Erythroblast (primary cell): ENCODE results near the gene CTNND2.
"Not testable (repeated sequence)": the region's sequence is repeated elsewhere in the genome, so short reads cannot be mapped to it uniquely, and the experiment has no call there.

ENCODE experiments used
- DNase-seq, 2 experiments: peaks; one replicate each; lab custom pipeline; 2025; lab: John Stamatoyannopoulos, UW
- GATA1 ChIP-seq: IDR thresholded peaks from 2 replicates; pipeline ENCODE4 v1.6.1; 2011; ENCODE audit warnings: low read depth, mild to moderate bottlenecking, control low read depth, low read length, moderate library complexity
- POLR2A ChIP-seq: IDR thresholded peaks from 2 replicates; pipeline ENCODE4 v1.6.1; 2011; ENCODE audit warnings: mild to moderate bottlenecking, low read length

Gene CTNND2

DNA sequence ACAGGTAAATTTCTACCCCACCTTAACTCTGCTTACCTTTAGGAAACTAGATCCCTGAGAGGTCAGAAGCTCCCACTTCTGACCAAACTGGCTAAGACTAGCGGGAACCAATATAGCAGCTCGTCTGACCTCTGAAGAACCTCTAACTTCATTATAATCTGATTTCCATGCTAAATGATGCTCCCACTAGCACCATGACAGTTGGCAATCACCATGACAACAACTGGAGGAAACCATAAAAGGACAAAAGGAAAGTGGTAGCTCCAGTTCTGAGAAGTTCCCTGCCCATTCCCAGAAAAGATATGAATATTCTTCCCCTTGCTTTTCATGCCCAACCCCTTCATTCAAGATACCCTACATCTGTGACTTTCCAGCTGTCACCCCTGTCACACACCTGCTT, 483.3 kb downstream of the CTNND2 start:
- TF ChIP-seq GATA1 (no peak), POLR2A (no peak)
- DNase-seq, result no peak

DNA sequence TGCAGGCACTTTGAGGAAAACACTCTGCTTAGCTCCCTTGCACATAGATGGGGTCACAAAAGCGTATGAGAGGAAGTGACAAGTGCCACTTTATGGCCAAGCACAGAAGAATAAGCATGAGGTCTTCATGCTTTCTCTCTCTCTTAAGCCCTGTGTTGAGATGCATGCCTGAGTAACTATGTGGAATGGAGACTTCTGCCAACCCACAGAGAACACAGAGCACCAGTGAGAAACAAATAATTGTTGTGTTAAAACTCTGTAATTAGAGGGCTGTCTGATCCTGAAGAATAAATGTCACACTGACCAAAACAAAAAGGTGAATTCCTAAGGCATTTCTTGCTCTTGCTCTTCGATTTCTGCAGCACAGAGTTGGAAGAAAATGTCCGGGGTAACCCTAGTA, 488.5 kb downstream of the CTNND2 start:
- TF ChIP-seq GATA1 (no peak), POLR2A (no peak)
- DNase-seq, result no peak

DNA sequence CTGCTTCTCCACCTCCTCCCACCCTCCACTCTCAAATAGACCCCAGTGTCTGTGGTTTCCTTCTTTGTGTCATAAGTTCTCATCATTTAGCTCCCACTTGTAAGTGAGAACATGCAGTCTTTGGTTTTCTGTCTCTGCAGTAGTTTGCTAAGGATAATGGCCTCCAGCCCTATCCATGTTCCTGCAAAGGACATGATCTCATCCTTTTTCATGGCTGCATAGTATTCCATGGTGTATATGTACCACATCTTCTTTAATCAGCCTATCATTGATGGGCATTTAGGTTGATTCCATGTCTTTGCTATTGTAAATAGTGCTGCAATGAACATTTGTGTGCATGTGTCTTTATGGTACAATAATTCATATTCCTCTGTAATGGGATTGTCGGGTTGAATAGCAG, 489.5 kb downstream of the CTNND2 start:
- DNase-seq, result not testable (repeated sequence)

DNA sequence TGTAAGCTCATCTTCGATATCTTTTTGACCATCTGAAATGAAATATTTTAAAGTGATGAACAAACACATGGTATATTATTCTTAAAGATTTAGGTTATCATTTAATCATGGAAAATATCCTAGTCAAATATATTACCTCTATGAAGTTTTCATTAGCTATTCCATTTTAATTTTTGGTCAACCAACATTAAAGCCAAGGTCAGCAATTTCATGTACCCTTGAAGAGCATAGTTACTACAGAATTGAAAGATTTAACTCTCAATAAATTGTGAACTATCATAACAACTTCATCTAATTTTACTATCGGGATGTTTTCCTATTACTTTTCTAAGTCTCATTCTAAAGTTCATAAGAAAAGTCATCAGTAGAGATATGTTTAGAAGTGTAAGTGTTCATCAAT, 492.6 kb downstream of the CTNND2 start:
- no peak for DNase-seq
- TF ChIP-seq GATA1 (no peak), POLR2A (no peak)

DNA sequence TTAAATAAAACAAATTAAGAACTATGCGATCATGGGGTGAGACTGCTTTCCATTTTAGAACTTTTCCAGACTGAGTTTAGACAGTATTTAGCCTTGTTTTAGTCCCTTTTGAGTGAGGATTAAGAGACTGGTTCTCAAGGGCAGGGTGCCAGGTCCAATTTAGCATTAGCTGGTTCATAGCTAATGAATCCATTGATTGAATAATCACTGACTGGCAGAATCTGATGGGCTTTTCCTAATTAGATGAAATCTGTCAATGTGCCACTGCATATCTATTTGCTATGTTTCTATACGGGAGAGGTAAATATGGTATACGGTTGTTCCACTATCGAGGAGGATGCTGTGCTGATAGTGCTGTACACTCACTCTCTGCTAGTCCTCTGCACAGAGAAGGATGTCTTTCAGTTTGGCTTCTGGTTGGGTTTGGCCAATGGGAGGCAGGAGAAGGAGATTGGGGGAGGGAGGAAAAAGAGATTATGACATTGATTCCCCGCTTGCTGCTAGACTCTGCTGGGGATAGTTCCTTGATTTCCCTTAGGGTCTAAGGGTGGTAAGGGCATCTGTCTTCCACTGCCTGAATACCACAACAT, 496.6 kb downstream of the CTNND2 start:
- no peak for DNase-seq
- no peak for TF ChIP-seq POLR2A
- no peak for TF ChIP-seq GATA1

DNA sequence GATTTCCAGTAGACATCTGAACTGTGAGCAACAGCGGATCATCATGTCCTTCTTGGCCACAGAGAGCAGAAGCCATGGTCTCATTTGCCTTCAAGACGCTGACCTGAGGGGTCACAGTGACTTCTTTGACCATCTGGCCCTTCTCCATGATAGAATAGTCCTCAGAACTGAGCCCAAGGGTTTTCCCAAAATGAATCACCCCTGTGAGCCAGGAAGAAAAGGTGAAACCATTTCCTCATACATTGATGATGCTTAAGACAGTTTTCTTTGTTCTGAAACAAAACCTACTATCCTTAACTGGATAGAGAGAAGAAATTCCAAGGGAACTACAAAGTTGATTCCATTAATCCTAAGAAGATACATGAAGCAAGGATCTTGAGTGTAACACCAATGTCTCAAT, 503.9 kb downstream of the CTNND2 start:
- DNase-seq, result no peak

DNA sequence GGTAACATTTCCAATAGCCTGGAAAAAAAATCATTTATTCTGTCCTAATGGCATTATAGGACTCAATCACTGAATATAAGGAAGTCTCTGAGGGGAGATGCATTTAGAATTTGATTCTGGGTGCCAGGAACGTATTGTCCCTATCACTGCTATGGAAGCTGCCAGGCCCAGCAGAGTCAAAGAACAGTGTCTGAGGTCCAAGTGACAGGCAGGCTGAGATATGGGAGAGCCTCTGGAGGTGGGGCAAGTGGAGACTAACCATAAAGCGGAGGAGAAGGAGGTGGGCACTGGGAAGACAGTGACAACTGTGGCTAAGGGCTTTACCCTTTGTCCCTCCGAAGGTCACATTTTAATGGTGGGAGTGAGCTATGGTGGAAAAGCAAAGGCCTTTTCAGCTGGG, 505.5 kb downstream of the CTNND2 start:
- TF ChIP-seq GATA1 (no peak), POLR2A (no peak)
- DNase-seq, result no peak

More for the DNA sequence above, 503.9 kb downstream of the CTNND2 start:
- TF ChIP-seq GATA1 (no peak), POLR2A (no peak)

DNA sequence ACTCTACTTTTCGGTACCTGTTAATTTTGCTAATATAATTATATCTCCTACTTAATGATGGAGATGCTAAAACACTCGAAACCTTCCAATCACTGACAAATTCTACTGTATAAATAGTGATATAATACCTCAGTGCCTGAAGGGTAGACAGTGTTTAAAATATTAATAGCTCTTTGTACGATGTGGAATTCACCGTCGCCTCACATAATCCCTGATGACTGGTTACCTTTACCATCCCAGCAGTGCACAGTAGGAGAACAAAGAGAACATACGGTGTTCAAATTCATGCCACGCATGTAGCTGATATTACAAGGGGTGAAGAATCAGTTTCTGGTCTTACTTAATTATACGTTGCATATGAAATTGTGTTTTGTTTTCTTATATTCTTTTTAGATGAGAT, 506.7 kb downstream of the CTNND2 start:
- DNase-seq, result no peak
- no peak for TF ChIP-seq POLR2A
- TF ChIP-seq GATA1, result no peak

DNA sequence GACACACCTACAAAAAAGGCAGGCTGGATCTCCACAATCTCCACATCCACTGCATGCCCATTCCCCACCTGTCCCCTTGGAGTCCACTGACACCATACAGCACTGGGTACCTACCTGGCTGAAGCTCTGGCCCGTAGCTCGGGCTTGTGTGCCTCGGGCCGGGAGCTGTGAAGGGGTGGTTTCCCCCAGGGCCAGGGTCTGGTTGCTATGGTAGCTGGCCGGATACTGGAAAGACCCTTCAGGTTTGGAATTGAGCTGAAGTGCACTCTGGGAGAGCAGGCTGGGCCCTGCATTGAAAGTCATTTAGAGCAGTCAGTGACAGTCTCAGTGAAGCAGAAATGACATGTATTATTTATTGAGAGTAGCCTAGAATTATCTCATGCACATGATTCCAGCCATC, 507.3 kb downstream of the CTNND2 start:
- DNase-seq, result no peak

DNA sequence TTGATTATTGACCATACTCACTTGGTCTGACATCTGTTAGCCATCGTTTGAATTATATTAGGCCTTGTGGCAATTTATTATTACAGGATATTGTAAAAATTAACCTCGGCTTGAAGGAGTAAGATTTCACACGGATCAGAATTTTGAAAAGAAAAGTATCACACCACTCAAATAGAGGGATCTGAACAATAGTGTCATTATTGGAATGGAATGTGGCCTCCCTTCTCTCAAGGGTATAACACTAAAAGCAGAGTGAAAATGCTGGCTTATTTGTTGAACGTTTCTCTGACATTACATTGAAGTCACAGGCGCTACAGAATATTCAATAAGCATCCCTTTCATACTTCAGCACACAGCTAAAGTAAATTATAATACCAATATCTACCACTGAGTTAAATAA, 509.3 kb downstream of the CTNND2 start:
- TF ChIP-seq GATA1 (no peak), POLR2A (no peak)
- DNase-seq, result no peak

More for the DNA sequence above, 507.3 kb downstream of the CTNND2 start:
- no peak for TF ChIP-seq GATA1
- TF ChIP-seq POLR2A, result no peak

DNA sequence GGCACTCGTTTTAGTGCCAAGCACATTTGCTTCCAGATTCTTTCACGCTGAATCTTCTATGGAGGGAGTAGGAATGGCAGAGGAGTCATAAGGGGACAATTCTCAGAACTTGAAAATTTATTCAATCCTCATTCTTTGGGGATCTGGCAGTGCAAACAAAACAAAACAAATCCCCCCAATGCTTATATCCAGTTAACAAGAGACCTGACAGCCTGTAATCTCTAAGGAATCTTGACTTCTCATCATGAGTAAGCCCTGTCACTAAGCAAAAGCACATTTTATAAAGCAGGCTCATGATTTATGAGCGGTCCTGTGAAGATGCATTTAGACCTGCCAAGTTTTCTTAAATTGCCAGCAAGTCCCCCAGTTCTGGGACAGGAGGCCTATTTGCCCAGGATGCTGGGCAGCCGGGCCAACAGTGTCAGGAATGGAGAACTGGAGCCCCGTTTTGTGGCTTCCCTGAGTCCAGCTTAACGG, 513.9 kb downstream of the CTNND2 start:
- DNase-seq, result no peak
- TF ChIP-seq POLR2A, result no peak
- TF ChIP-seq GATA1, result no peak

DNA sequence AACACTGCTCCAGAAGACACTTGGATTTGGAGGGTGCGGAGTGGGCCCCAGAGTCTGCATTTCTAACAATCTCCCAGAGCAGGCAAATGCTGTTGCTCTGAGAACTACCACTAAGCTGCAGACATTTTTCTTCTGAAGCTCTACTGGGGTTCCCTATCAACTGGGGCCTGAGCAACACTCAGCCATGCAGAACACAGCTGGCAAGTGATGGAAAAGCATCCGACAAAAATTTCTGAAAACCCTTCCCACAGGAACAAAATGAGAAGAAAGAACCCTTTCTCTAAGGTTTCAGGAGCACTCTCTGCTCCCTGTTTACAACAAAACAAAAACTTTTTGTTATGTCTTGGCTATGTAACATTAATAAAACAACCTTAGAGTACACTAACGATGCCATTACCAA, 516.9 kb downstream of the CTNND2 start:
- TF ChIP-seq POLR2A, result no peak
- no peak for TF ChIP-seq GATA1
- DNase-seq, result no peak

DNA sequence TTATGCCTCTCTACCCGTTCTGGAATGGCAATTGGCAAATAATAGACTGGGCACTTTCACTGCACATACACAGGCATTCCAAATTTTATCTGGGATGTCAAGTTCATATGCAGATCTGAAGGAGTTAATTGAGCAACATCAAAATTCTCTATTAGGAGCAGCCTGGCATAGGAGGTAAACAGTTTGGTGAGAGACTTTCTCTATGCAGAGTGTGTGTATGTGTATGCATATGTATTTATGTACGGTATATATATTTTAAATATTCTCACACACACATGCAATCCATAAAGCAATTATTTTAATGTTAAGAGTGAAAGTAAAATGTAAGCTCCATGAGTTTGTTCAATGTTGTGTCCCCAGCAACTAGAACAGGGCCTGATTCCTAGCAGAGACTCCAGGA, 517.8 kb downstream of the CTNND2 start:
- no peak for DNase-seq
- TF ChIP-seq POLR2A (no peak), GATA1 (no peak)

DNA sequence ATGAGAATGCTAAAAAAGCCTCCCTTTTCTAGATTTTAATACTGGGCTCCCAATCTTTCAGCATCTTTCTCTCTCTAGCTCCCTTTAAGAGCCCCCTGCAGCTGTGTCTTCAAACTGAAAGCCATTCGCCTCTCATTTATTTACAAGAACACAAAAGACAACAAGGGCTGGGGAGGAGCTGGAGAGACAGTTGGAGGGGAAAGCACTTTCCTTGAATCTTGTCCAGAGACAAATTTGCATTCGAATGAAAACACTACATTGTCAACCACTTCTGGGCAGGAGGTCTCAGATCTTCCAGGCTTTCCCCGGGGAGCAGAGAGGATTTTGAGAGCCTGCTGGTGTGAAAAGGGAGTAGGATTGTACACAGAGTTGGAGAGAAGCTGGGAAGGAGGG, 518.3 kb downstream of the CTNND2 start:
- DNase-seq, result no peak
- TF ChIP-seq POLR2A (no peak), GATA1 (no peak)

DNA sequence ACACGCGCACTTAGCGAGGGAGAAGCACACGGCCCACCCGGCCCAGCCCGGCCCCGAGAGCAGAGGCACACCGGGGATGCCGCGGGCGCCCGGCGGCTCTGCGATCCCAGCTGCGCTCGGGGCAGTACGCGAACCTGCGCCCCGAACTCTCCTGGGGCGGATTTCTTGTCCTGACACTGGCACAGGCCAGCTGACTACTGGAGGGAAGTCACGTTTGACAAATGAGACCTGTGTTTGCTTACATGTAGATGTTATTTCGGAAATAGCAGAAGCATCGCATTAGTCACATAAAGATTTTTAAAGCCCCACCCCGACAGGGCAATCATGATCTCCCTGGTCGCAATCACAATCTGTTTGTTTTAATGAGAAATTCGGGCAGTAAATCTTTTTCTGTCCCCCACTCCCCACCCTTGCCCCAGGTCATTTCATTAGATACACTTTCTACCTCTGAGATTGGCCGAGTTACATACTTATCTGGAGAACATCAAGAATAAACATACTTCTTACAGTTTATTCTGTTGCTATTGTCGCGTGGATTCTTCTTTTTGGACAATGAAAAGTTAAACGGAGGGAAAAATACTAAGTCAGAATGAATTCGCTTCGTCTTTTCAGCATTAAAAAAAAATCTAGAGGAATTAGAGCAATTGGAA, 518.9 kb downstream of the CTNND2 start:
- no peak for TF ChIP-seq POLR2A
- no peak for TF ChIP-seq GATA1
- no peak for DNase-seq
